Fibroblast of skin of back (primary cell): ENCODE data around the gene FBXO46. TPM values are rescaled to one million over a fixed set of nuclear protein-coding genes. Genes with fewer than 3 reads are reported as not detected.

ENCODE experiments used
- DNase-seq: peaks from one replicate; pipeline ENCODE4 v3.0.0-alpha.2; 2013
- polyA plus RNA-seq, 2 experiments: library from polyadenylated mRNA; unstranded; fragments of 120-200 nt; gene quantifications; one replicate each; pipeline ENCODE4 v1.2.1, GENCODE V29; 2013; ENCODE audit not compliant: insufficient read length in 2 of 2

FBXO46 gene, protein sequence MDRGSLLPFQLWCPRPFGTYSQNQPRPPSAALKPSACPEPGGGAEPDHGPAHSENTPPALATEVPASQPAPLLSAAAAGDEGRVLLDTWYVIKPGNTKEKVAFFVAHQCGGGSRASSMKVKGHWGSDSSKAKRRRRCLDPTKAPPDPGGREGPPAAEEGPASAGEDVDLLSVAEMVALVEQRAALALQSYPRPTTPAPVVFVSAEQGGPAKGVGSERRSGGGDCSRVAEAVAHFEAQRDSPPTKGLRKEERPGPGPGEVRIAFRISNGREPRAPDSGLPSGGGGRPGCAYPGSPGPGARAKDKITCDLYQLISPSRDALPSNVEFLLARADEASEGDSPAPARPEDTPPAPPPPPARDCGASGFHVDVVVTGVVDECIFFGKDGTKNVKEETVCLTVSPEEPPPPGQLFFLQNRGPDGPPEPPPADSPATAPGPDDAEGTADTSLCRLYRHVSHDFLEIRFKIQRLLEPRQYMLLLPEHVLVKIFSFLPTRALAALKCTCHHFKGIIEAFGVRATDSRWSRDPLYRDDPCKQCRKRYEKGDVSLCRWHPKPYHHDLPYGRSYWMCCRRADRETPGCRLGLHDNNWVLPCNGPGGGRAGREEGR
- 11.5 TPM for polyA plus RNA-seq (2013, experiment 1 of 2; ENCODE audit: insufficient read length)
- polyA plus RNA-seq (2013, experiment 2 of 2; ENCODE audit: insufficient read length) = 12.5 TPM

DNA sequence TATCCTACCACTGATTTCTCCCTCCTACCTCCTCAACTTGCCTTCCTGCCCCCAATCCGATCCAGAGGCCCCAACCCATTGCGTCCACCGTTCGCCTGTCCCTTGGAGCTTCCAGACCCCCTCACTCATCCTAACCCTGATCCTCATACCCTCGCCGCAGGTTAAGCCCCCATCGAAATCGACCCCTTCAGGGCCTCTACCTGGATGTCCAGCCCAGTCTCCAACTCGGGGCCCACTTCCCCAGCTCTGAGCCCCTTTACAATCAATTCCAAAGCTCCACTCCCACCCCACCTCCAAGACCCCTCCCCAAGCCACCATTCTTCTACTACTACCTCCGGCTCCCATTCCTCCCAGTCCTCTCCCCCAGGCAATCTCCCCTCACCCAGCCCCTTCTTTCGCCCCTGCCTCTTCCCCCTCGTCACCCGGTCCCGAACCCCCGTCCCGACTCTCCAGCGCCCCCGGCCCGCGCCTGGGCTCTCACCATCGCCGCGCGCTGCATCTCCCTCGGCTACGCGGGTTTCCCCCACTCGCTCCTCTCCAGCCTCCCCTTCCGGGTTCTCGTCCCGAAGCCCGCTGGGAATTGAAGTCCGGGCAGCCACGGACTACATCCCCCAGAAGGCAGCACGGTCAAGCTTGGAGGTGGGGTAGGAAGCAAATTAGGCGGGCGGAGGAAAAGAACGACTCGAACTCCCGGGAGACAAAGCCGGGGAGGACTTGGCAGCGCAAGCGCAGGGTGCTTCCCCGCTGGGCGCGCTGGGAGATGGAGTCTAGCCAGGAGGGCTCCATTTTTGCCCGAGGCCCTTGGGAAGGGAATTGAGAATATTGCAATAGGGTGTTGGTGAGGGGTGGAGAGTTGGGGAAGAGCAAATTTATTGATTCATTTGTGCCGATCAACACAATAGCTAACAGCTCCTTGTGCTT is at the start of gene FBXO46:
Gene FBXO46 (minus strand): TSS at position 529 of the 921 bp plus-strand sequence. CDS start 17,401 bp downstream, outside the sequence.
- DNase-seq = peak; percentile 99

DNA sequence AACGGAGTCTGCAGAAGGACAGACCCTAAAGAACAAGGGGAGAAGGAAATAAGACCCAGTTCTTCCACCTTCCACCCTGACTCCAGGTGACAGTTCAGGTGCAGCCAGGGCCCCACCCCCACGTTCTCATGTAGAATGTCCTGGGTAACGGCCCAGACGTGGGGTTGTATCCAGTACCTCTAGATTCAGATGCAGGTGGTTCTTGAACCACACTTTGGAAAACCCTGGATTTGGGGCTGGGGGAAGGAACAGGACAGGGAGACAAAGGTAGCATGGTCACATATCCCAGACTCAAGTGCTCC is 49.4 kb upstream of the FBXO46 start:
- no peak for DNase-seq

DNA sequence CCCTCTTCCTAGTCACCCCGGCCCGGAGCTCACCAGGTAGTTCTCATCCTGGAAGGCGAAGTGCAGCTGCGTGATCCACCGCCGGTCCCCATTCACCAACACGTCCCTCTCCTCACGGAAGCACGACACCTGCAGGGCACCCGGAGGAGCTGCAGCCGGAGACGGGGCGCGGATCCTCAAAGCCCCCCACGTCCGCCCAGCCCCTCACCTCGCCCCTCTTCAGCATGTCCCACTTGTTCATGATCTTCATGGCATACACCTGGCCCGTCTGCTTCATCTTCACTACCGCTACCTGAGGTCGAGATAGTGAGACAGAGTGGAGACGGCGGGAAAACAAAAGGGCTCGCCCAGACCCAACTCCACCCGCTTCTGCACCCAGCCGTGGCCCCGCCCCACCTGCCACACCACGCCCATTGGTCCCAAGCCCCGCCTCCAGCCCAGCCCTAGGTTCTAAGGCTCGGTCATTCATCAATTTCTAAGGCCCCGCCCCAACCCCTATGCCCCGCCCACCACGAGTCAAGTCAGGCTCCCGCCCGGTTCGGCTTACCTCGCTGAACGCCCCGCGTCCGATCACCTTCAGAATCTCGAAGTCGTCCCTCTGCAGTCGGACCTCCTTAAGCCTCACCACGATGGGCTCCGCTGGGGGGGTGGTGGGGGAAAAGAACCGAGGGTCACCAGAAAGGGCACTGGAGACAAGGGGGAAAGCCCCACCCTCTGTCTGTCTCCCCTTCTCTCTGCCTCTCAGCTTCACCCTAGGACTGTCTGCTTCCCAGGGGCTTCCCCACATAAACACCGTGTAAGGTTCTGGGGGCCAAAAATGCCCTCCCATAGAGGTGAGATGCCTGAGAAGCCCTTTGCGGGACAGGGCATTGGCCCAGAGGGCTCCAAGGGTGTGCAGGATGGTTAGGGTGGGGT is 48.8 kb upstream of the FBXO46 start:
- DNase-seq = peak; percentile 42

DNA sequence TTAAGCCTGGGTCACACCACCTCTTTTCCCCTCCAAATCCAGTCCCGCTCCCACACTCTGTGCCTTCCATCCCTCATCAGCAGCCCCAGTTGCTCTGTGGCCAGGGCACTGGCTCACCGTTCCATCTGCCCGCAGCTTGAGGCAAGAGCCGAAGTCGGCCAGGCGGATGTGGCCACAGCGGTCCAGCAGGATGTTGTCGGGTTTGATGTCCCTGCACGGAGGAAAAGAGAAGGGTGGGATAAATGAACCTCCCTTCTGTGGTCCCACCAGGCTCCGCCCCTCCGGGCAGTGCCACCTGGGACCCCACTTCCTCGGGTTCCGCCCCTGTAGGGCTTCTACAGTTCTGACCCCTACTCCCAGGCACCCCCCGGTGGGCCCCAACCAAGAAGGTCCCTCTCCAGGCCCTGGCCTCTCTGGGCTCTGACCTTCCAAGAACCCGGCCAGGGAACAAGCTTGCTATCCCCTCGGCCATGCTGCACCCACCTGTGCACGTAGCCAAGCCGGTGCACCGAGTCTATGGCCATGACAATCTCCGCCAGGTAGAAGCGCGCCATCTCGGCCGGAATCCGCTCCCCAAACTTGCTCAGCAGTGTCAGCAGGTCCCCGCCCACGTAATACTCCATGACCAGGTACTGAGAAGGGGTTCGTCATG is 47.4 kb upstream of the FBXO46 start:
- no peak for DNase-seq

DNA sequence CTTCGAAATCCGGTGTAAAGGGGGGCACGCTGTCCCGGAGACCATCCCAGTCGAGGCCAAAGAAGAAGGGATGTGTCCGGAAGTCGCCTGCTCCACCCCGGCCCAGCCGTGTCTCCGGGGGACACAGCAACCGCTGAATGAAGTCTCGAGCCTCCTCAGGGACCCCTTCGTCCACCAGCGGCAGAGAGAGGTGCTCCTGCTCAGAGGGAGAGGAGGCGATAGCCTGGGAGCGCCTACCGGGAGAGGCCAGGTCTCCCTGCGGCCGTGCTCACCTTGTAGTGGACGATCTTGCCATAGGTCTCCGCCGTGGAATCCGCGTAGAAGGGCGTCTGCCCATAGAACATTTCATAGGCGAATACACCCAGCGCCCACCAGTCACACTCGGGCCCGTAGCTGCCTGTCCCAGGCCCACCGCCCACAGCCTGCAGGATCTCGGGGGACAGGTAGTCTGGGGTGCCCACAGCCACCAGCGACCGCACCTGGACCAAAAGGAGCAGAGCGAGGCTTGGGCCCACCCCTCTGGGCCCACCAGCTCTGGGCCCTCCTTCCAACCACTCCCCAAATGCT is 46.8 kb upstream of the FBXO46 start:
- no peak for DNase-seq

DNA sequence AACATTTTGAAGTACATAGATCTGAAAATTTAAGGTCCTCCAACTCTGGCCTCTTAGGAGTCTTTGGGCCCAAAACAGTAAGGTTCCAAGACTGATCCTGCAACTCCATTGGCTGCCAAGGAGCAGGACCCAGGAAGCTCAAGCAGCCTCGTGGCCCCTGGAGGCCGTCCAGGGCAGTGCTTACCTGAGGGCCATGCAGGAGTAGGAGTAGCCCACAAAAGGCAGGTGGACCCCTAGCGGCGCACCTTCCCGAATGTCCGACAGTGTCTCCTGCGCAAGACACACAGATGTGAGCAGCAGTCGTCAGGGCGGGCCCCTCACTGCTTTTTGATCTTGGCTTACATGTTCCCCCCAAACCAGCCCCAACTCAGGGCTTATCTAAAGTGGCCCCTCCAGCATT is 44.1 kb upstream of the FBXO46 start:
- DNase-seq = no peak

DNA sequence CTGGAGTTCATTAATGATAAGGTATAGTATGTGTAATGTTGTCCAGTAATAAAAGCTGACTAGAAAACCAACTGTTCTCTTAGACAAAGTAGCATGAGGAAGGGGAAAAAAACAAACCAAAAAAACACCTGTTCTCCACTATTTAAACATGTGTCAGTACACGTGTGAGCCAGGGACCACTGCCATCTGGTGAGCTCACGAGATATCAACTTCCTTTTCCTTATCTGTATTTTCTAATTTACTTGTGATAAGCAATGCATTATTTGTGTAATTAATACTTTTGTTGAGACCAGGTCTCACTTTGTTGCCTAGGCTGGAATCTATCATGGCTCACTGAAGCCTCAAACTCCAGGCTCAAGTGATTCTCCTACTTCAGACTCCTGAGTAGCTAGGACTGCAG is 42.7 kb upstream of the FBXO46 start:
- no peak for DNase-seq

DNA sequence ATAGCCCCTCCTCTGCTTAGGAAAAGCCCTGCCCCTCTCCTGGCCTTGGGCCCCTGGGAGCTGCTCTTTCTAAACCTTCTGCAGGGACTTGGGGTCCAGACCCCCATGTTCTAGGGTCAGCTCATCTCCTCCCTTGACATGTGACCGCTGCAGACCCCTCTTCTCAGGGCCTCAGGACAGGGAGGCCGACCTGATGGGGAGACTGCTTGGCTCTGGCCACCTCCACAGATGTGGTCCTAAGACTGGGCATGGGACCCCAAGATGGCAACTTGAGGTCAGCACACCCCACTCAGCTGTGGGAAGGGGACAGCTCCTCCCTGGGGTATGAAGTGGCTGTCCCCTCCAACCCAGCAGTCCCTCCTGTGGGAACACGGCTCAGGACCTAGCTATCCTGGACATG is 42.2 kb upstream of the FBXO46 start:
- no peak for DNase-seq

DNA sequence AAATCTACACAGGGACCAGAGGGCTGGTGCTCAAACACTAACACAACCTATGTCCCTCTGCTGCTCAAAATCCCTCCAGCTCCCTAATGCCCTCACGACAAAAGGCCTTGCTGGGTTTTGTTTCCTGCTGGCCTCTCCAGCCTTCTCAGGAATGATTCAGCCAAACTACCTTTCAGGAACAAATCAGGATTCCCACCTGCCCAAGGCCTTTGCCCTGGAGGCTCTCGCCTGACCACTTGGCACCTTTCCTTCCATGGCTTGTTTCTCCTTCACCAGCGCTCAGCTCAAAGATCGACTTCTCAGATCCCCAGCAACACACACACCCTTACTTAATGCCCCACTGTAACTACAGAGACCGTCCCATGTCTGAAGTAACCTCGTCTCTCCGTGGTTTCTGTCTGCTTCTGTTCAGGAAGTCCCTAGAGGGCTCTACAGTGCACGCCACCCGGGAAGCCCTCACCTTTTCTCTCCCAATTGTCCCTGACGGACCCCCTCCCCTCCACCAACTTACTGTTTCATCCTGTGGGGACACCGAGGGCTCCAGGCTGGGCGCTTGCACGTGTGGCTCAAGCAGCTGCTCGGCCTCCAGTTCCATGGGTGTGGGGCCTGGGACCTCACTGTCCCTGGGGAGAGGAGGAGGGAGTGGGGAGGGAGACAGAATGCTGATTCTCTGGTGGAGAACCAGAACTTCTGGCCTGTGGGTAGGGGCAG is 41.6 kb upstream of the FBXO46 start:
- no peak for DNase-seq

DNA sequence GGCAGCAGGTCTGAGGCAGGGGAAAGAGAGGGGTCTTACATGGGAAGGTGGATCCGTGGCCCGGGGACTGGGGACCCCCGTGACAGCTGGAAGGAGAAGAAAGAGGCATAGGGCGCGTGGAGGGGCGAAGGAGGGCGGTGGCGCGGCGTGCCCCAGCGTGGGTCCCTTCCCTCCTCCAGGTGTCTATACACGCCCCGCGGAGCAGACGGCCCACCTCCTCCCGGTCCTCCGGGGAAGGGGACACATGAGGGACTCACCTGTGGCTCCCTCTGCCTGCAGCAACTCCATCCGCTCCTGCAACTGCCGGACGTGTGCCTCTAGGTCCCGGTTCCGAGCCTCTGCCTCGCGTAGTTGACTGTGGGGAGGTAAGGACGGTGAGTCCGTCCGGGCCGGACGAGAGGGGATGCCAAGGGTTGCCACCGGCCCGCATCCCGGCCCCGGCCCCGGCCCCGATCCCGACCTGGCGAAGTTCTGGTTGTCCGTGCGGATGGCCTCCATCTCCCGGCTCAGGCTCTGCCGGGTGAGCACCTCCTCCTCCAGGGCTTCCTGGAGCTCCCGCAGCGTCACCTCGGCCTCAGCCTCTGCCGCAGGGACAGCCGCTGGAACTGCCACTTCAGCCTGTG is 40.7 kb upstream of the FBXO46 start:
- no peak for DNase-seq

DNA sequence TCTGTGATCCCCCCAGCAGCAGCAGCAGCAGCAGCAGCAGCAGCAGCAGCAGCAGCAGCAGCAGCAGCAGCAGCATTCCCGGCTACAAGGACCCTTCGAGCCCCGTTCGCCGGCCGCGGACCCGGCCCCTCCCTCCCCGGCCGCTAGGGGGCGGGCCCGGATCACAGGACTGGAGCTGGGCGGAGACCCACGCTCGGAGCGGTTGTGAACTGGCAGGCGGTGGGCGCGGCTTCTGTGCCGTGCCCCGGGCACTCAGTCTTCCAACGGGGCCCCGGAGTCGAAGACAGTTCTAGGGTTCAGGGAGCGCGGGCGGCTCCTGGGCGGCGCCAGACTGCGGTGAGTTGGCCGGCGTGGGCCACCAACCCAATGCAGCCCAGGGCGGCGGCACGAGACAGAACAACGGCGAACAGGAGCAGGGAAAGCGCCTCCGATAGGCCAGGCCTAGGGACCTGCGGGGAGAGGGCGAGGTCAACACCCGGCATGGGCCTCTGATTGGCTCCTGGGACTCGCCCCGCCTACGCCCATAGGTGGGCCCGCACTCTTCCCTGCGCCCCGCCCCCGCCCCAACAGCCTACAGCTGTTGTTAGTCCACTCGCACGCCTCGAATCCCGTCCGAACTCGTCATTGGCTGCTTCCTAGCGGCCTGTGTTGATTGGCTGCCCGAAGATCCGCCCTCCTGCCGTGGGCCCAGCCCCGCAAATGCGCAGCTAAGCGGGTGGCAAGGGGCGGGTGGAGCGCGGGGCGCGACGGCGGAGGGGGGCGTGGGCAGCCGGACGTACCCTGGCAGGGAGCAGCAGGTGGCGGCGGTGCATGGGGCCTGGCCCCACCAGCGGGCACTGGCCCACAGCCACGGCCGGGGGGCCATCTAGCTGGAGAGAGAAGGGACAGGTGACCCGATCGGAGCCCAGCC is 39.8 kb upstream of the FBXO46 start:
- peak; percentile 98 for DNase-seq

DNA sequence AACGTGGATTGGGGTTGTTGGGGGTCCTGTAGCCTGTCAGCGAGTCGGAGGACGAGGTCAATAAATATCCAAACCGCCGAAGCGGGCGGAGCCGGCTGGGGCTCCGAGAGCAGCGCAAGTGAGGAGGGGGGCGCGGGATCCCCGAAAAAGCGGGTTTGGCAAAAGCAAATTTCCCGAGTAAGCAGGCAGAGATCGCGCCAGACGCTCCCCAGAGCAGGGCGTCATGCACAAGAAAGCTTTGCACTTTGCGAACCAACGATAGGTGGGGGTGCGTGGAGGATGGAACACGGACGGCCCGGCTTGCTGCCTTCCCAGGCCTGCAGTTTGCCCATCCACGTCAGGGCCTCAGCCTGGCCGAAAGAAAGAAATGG is 39.1 kb upstream of the FBXO46 start:
- DNase-seq = no peak

DNA sequence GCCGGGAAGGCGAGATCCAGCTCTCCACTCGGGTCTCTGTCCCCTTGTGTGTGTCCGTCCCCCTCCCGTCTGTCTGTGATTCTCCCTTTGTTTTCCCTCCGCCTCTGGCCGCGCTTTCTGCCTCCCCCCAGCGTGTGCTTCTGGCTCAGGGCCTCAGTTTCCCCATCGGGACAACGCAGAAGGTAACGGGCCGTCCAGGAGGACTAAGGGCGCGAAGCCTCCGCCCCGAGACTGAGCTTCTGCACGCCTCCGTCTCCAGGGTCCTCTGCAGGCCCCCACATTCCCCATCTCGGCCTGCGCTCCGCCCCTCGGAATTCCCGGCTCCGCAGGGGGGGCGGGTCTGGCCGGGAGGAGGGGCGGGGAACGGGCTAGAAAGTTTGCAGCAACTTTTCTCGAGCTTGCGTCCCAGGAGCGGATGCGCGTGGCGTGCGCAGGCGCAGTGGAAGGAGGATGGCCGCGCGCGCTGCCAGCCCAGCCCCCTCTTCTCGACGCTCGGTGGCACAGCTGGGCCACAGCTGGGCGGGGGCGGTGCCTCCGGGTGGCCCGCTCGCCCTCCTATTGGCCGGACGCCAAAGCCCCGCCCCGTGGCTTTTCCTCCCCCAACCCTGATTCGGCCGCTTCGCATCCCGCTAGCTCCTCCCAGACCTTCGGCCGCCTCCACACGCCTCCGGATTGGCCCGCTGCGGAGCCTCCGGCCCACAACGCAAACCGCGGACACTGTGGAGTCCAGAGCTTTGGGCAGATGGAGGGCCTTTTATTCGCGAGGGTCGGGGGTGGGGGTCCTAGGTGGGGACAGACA is 38.5 kb upstream of the FBXO46 start, which contains the start of gene SIX5:
Gene SIX5 (minus strand): TSS at position 269 of the 799 bp plus-strand sequence. CDS start 408 bp downstream, outside the sequence.
- peak; percentile 97 for DNase-seq

DNA sequence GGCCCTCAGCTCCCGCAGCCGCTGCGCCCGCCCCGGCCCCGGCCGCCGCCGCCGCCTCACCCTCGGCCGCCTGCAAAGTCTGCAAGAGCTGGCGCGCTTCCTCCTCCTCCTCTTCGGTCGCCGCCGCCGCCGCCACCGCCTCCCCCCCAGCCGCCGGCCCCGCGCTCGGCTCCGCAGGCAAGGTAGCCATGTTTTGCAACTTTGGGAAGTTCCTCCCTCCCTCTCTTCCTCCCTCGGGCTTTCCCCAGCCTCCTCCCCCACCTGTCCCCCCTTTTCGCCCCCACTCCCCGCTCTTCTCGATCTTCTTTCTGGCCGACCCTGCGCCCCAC is 37.9 kb upstream of the FBXO46 start:
- DNase-seq = peak; percentile 50

DNA sequence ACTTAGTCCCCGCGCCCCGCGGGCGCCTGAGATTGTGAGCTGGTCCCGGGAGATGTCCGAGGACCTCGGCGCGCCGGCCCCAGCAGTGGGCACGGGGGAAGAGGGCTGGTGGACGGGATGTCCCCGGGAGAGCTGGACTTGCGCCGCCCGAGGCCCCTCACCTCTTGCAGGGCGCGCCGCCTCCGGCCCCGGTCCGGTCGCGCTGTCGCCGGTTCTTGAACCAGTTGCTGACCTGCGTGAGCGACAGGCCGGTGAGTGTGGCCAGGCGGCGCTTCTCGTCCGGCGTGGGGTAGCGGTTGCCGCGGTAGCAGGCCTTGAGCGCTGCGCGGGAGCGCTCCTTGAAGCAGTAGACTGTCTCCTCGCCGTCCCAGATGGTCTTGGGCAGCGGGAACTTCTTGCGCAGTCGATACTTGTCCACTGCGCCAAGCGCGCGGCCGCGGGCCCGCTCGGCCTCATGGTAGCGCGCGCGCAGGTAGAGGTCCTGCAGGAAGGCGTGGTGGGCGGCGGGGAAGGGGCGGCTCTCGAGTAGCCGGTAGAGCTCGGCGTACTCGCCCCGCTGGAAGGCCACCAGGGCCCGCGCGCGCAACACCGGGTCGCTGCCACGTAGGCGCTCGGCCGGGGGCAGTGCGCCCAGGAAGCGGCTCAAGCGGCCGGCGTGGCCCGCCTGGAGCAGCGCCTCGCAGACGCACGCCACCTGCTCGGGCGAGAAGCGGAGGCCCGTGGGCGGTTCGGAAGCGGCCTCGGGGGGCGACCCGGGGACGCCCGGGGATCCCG is 37.4 kb upstream of the FBXO46 start:
- DNase-seq = peak; percentile 56

DNA sequence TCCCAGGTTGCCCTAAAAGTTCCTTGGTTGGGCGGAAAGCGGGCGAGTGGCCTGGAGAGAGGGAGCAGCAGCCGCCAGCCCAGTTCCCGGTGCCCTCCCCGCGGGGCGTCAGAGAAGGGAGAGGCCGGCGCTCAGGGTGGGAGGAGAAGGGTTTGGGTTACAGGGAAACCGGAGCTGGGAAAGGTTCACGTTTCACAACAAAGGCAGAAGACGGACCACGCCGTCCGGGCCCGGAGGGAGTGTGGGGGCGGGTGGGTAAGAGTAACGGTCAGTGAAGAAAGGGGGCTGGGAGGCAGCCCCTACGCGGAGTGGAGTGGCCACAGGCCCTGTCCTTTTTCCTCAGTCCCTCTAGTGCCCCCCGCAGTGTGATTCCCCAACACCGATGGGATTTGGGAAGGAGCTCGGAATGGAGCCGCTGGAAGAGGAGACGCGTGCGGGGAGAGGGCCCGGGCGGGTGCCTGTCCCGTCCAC is 36.7 kb upstream of the FBXO46 start:
- DNase-seq = peak; percentile 89

DNA sequence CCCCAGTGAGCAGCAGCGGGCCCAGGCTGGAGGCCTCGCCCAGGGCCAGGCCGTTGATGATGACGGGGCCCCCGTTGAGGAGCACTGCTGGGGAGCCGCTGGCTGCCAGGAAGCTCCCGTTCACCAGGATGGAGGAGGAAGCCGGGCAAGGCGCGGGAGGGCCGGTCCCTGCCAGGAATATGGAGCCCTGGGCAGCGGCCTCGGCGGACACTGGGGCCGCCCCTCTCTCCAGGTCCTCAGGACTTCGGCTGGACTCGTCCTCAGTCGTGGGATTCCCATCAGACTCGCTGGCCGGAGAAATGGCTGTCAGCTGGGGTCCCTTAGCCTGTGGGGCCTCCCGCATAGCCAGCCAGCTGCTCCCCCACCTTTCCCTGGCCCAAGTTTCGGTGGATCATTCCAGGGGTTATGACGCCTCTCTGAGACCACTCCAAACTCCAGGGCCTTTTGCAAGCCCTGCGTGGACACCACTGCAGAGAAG is 36.2 kb upstream of the FBXO46 start:
- DNase-seq = no peak
